Smooth muscle cell (in vitro differentiated cells): ENCODE data around the gene SHROOM4. TPM values are rescaled to one million over a fixed set of nuclear protein-coding genes. Genes with fewer than 3 reads are reported as not detected.

Source experiments
- DNase-seq: peaks from one replicate; lab custom pipeline; 2025; ENCODE audit not compliant: unreplicated experiment; lab: John Stamatoyannopoulos, UW
- H2AFZ ChIP-seq: fragments of 200-600 bp; sonication (generic); 2 replicates; pipeline ENCODE4 v1.6.0; 2016; ENCODE audit warnings: antibody characterized with exemption, low read depth, mild to moderate bottlenecking
- H3F3A ChIP-seq: fragments of 200-600 bp; sonication (generic); 2 replicates; pipeline ENCODE4 v1.6.0; 2017; ENCODE audit warnings: antibody characterized with exemption, low read depth
- H3K27ac ChIP-seq: fragments of 200-600 bp; sonication (generic); 2 replicates; pipeline ENCODE4 v1.5.1; 2016; ENCODE audit warnings: low read depth, mild to moderate bottlenecking
- H3K27me3 ChIP-seq: fragments of 200-600 bp; sonication (generic); 2 replicates; pipeline ENCODE4 v1.6.1; 2016; ENCODE audit warnings: low read depth, mild to moderate bottlenecking
- H3K36me3 ChIP-seq: fragments of 200-600 bp; sonication (generic); 2 replicates; pipeline ENCODE4 v1.5.1; 2016; ENCODE audit warnings: low read depth
- H3K4me1 ChIP-seq: fragments of 200-600 bp; sonication (generic); 2 replicates; pipeline ENCODE4 v1.5.1; 2016; ENCODE audit warnings: low read depth
- H3K4me2 ChIP-seq: fragments of 200-600 bp; sonication (generic); 2 replicates; pipeline ENCODE4 v1.6.0; 2016; ENCODE audit warnings: mild to moderate bottlenecking
- H3K4me3 ChIP-seq: fragments of 200-600 bp; sonication (generic); 2 replicates; pipeline ENCODE4 v1.5.1; 2016; ENCODE audit warnings: mild to moderate bottlenecking
- H3K79me2 ChIP-seq: fragments of 200-600 bp; sonication (generic); 2 replicates; pipeline ENCODE4 v1.6.0; 2016; ENCODE audit warnings: low read depth, mild to moderate bottlenecking
- H3K9ac ChIP-seq: fragments of 200-600 bp; sonication (generic); 2 replicates; pipeline ENCODE4 v1.6.0; 2016; ENCODE audit warnings: low read depth
- H3K9me3 ChIP-seq: fragments of 200-600 bp; sonication (generic); replicated peaks from 2 replicates; pipeline ENCODE4 v1.5.1; 2016; ENCODE audit warnings: low read depth
- H4K20me1 ChIP-seq: fragments of 200-600 bp; sonication (generic); 2 replicates; pipeline ENCODE4 v1.6.0; 2016; ENCODE audit warnings: low read depth
- CTCF ChIP-seq: fragments of 200-600 bp; sonication (generic); IDR thresholded peaks from 2 replicates; pipeline ENCODE4 v1.5.1; 2017; ENCODE audit warnings: borderline replicate concordance, mild to moderate bottlenecking, antibody characterized with exemption; ENCODE audit not compliant: insufficient read depth, poor library complexity, severe bottlenecking
- WGBS: methylation state at CpG from one replicate; pipeline ENCODE4 v1.1.7; 2016; ENCODE audit warnings: low lambda C conversion rate; 5-methylcytosine and 5-hydroxymethylcytosine counted together
- polyA plus RNA-seq: library from polyadenylated mRNA; unstranded; fragments of >200 nt; fragmentation: Nextera tagmentation; extraction: Ambion mirVana; gene quantifications from 2 replicates; pipeline ENCODE4 v1.2.1, GENCODE V29; 2016
- small RNA-seq: library from RNA; depleted of rRNA; stranded (forward); fragments of <200 nt; gene quantifications from one replicate; pipeline ENCODE3, GENCODE V24; 2014
- total RNA-seq: library from RNA; depleted of rRNA; stranded (reverse); fragments of >200 nt; gene quantifications from 2 replicates; pipeline ENCODE4 v1.2.3, GENCODE V29; 2014

Gene SHROOM4
- total and polyA plus RNA-seq, 2 experiments from 2014 or later: 1.1 to 7.9 TPM

- Histone ChIP-seq H3K36me3 (no peaks in the 10 kb centered on the region), H2AFZ (no peak overlapping the region), H3K9me3 (no peaks in the 10 kb centered on the region), H4K20me1 (no peaks in the 10 kb centered on the region), H3K4me1 (no peaks in the 10 kb centered on the region), H3K4me3 (no peak overlapping the region), H3F3A (no peaks in the 10 kb centered on the region), H3K27me3 (no peaks in the 10 kb centered on the region), H3K79me2 (no peaks in the 10 kb centered on the region), H3K27ac (no peak overlapping the region), H3K9ac (no peak overlapping the region), H3K4me2 (no peak overlapping the region)
- no peak for TF ChIP-seq CTCF
- no peak for DNase-seq
- 41% methylated on average over 1 of the region's 1 CpG for WGBS
These were observed 246.4 kb downstream of the SHROOM4 start for GRCh38 chrX:50567636-50568035.

GRCh38 chrX:50565718-50566117, 248.3 kb downstream of the SHROOM4 start:
- Histone ChIP-seq H3K27me3 (no peaks in the 10 kb centered on the region), H3K4me2 (no peak overlapping the region), H3K4me3 (no peak overlapping the region), H3K4me1 (no peaks in the 10 kb centered on the region), H3F3A (no peaks in the 10 kb centered on the region), H2AFZ (no peak overlapping the region), H4K20me1 (no peaks in the 10 kb centered on the region), H3K36me3 (no peaks in the 10 kb centered on the region), H3K79me2 (no peaks in the 10 kb centered on the region), H3K27ac (no peak overlapping the region), H3K9ac (no peak overlapping the region), H3K9me3 (no peaks in the 10 kb centered on the region)
- DNase-seq: no peak
- WGBS: 81% methylated on average over 4 of the region's 4 CpGs
- TF ChIP-seq CTCF: no peak

Small RNAs within 50 kb of the gene (small RNA-seq; reads per million reads assigned to genes)
- not detected for gene RNU6-935P

Other genes starting within 250 kb of the SHROOM4 start
- not detected in 2 replicates for gene BMP15, start 96.5 kb upstream of the SHROOM4 start, total RNA-seq
- not detected in 2 replicates for gene BMP15, start 96.5 kb upstream of the SHROOM4 start, polyA plus RNA-seq